WTC11 (cell line): ENCODE data around the gene GPX8. TPM values are rescaled to one million over a fixed set of nuclear protein-coding genes. Genes with fewer than 3 reads are reported as not detected.

Source experiments
- ATAC-seq: fragments of 200-7000 bp; cut with Tn5 transposase; 2 replicates; pipeline ENCODE4 v1.10.0; 2021; ENCODE audit warnings: mild to moderate bottlenecking, moderate library complexity
- CTCF ChIA-PET: fragments of 300-600 bp; sonication (Branson Sonifier 250); formaldehyde crosslinking; loops from one replicate; lab custom pipeline; 2021; ENCODE audit warnings: antibody characterized with exemption; lab: Charles Lee
- POLR2A ChIA-PET: fragments of 350-600 bp; sonication (Branson Sonifier 250); formaldehyde crosslinking; loops from one replicate; lab custom pipeline; 2021; ENCODE audit warnings: antibody characterized with exemption; lab: Charles Lee
- DNase-seq: peaks from one replicate; pipeline ENCODE4 v3.0.0; 2021; ENCODE audit warnings: low spot score
- H3K27ac Mint-ChIP-seq: 2 replicates; pipeline ENCODE4 v1.8.0; 2021; ENCODE audit warnings: mixed read lengths
- H3K27me3 Mint-ChIP-seq: 2 replicates; pipeline ENCODE4 v1.8.0; 2021; ENCODE audit warnings: low read depth, mild to moderate bottlenecking, moderate library complexity, mixed read lengths
- H3K36me3 Mint-ChIP-seq: 2 replicates; pipeline ENCODE4 v1.8.0; 2021; ENCODE audit warnings: mixed read lengths
- H3K4me1 Mint-ChIP-seq: 2 replicates; pipeline ENCODE4 v1.8.0; 2022; ENCODE audit warnings: mixed read lengths
- H3K4me3 Mint-ChIP-seq: 2 replicates; pipeline ENCODE4 v1.8.0; 2021; ENCODE audit warnings: mild to moderate bottlenecking, moderate library complexity, mixed read lengths
- H3K9me3 Mint-ChIP-seq: 2 replicates; pipeline ENCODE4 v1.8.0; 2021; ENCODE audit warnings: mixed read lengths
- ATF1 ChIP-seq: sonication (generic); formaldehyde crosslinking; IDR thresholded peaks from 2 replicates; pipeline ENCODE4 v1.8.1; 2023; ENCODE audit warnings: mild to moderate bottlenecking, moderate library complexity, missing genetic modification reagents
- ATF6 ChIP-seq: sonication (generic); formaldehyde crosslinking; IDR thresholded peaks from 2 replicates; pipeline ENCODE4 v1.8.1; 2023; ENCODE audit warnings: mild to moderate bottlenecking, missing genetic modification reagents
- CBFB ChIP-seq: sonication (generic); formaldehyde crosslinking; IDR thresholded peaks from 2 replicates; pipeline ENCODE4 v1.8.1; 2022; ENCODE audit warnings: mild to moderate bottlenecking, low read depth, missing genetic modification reagents
- CTCF ChIP-seq: fragments of 200-600 bp; IDR thresholded peaks from 2 replicates; pipeline ENCODE4 v1.8.0; 2022; ENCODE audit warnings: antibody characterized with exemption
- ETV6 ChIP-seq: sonication (generic); formaldehyde crosslinking; IDR thresholded peaks from 2 replicates; pipeline ENCODE4 v1.8.1; 2022; ENCODE audit warnings: mild to moderate bottlenecking, missing genetic modification reagents
- GTF2I ChIP-seq: fragments of 250-450 bp; sonication (Bioruptor Pico); conservative IDR thresholded peaks from 2 replicates; pipeline ENCODE4 v1.4.0; 2021; ENCODE audit warnings: mild to moderate bottlenecking
- HMGA2 ChIP-seq: fragments of 250-450 bp; sonication (Bioruptor Pico); IDR thresholded peaks from 2 replicates; pipeline ENCODE4 v1.4.0; 2021; ENCODE audit warnings: mild to moderate bottlenecking, moderate library complexity
- JUN ChIP-seq: sonication (generic); formaldehyde crosslinking; IDR thresholded peaks from 2 replicates; pipeline ENCODE4 v1.8.0; 2023; ENCODE audit warnings: mild to moderate bottlenecking, missing genetic modification reagents
- NR1H2 ChIP-seq: sonication (generic); formaldehyde crosslinking; IDR thresholded peaks from 2 replicates; pipeline ENCODE4 v1.9.0; 2021; ENCODE audit warnings: mild to moderate bottlenecking, moderate library complexity, missing genetic modification reagents
- NR2C2 ChIP-seq: sonication (generic); formaldehyde crosslinking; IDR thresholded peaks from 2 replicates; pipeline ENCODE4 v1.8.0; 2022; ENCODE audit warnings: mild to moderate bottlenecking, missing genetic modification reagents
- PRDM15 ChIP-seq: sonication (generic); formaldehyde crosslinking; IDR thresholded peaks from 2 replicates; pipeline ENCODE4 v1.8.0; 2022; ENCODE audit warnings: missing genetic modification reagents
- RORB ChIP-seq: fragments of 250-450 bp; sonication (Bioruptor Pico); IDR thresholded peaks from 2 replicates; pipeline ENCODE4 v1.9.0; 2021; ENCODE audit warnings: mild to moderate bottlenecking
- STAT6 ChIP-seq: sonication (generic); formaldehyde crosslinking; conservative IDR thresholded peaks from 2 replicates; pipeline ENCODE4 v1.8.1; 2023; ENCODE audit warnings: mild to moderate bottlenecking, low read depth, missing genetic modification reagents, moderate library complexity
- TCF7 ChIP-seq: sonication (generic); formaldehyde crosslinking; IDR thresholded peaks from 2 replicates; pipeline ENCODE4 v1.8.0; 2022; ENCODE audit warnings: mild to moderate bottlenecking, low read depth, missing genetic modification reagents, moderate library complexity
- TEAD1 ChIP-seq: sonication (generic); formaldehyde crosslinking; IDR thresholded peaks from 2 replicates; pipeline ENCODE4 v1.8.0; 2022; ENCODE audit warnings: mild to moderate bottlenecking, missing genetic modification reagents
- ZNF121 ChIP-seq: sonication (generic); formaldehyde crosslinking; IDR thresholded peaks from 2 replicates; pipeline ENCODE4 v1.8.0; 2023; ENCODE audit warnings: missing genetic modification reagents
- ZNF232 ChIP-seq: sonication (generic); formaldehyde crosslinking; IDR thresholded peaks from 2 replicates; pipeline ENCODE4 v1.8.0; 2022; ENCODE audit warnings: mild to moderate bottlenecking, missing genetic modification reagents
- ZNF263 ChIP-seq: sonication (generic); formaldehyde crosslinking; IDR thresholded peaks from 2 replicates; pipeline ENCODE4 v1.8.1; 2022; ENCODE audit warnings: low read depth, mild to moderate bottlenecking, moderate library complexity, missing genetic modification reagents
- ZNF281 ChIP-seq: sonication (generic); formaldehyde crosslinking; IDR thresholded peaks from 2 replicates; pipeline ENCODE4 v1.8.0; 2023; ENCODE audit warnings: mild to moderate bottlenecking, missing genetic modification reagents
- total RNA-seq: library from RNA; stranded (reverse); gene quantifications from 3 replicates; pipeline ENCODE4 v1.2.3, GENCODE V29; 2021

GPX8 gene
- total RNA-seq, 1 experiment from 2014 or later = 39.2 TPM

GRCh38 chr5:55205001-55205400, 45.0 kb downstream of the GPX8 start:
- no peak overlapping the region for H3K27ac Mint-ChIP-seq
- no peak overlapping the region for H3K4me3 Mint-ChIP-seq

GRCh38 chr5:55211184-55211874, 51.4 kb downstream of the GPX8 start:
- POLR2A ChIA-PET = no interaction called here
- Mint-ChIP-seq H3K27ac (no peak overlapping the region), H3K4me1 (0 out of 2 replicates have a peak, but pooled peaks cover 4% of the 10 kb centered on the region), H3K9me3 (no peaks in the 10 kb centered on the region), H3K36me3 (no peaks in the 10 kb centered on the region), H3K27me3 (peaks cover 15% of the 10 kb centered on the region), H3K4me3 (no peak overlapping the region)
- DNase-seq (no peak), ATAC-seq (no peak)
- CTCF ChIA-PET = no interaction called here
- TF ChIP-seq ETV6 (CRISPR knock-in tag) = no peak
- TF ChIP-seq ZNF121 (CRISPR knock-in tag) = no peak
- no peak for TF ChIP-seq TEAD1 (CRISPR knock-in tag)
- TF ChIP-seq RORB (CRISPR knock-in tag) = no peak
- no peak for TF ChIP-seq HMGA2
- no peak for TF ChIP-seq ATF1 (CRISPR knock-in tag)
- no peak for TF ChIP-seq NR2C2
- TF ChIP-seq CTCF = no peak
- TF ChIP-seq NR1H2 (CRISPR knock-in tag) = no peak
- no peak for TF ChIP-seq TCF7 (CRISPR knock-in tag)
- no peak for TF ChIP-seq STAT6 (CRISPR knock-in tag)
- no peak for TF ChIP-seq ZNF281 (CRISPR knock-in tag)
- no peak for TF ChIP-seq CBFB (CRISPR knock-in tag)

More at GRCh38 chr5:55205001-55205400, 45.0 kb downstream of the GPX8 start:
- DNase-seq = no peak
- ATAC-seq = no peak
- TF ChIP-seq JUN (CRISPR knock-in tag) (no peak), ATF6 (CRISPR knock-in tag) (no peak), ZNF263 (no peak), GTF2I (CRISPR knock-in tag) (no peak), ZNF232 (no peak), PRDM15 (no peak)
- ChIA-PET POLR2A (no interaction called here), CTCF (no interaction called here)
- H3K4me1 Mint-ChIP-seq = no peaks in the 10 kb centered on the region
- peaks cover 41% of the 10 kb centered on the region for H3K27me3 Mint-ChIP-seq
- no peaks in the 10 kb centered on the region for H3K36me3 Mint-ChIP-seq
- no peaks in the 10 kb centered on the region for H3K9me3 Mint-ChIP-seq
